Measurements from ENCODE around the gene LRP4.

LRP4 gene

GRCh38 chr11:46890665-46891064, 27.7 kb downstream of the LRP4 start:
- DNase-seq, result no peak

GRCh38 chr11:46889689-46890475, 28.5 kb downstream of the LRP4 start:
- peak; percentile 59 for DNase-seq

DNA sequence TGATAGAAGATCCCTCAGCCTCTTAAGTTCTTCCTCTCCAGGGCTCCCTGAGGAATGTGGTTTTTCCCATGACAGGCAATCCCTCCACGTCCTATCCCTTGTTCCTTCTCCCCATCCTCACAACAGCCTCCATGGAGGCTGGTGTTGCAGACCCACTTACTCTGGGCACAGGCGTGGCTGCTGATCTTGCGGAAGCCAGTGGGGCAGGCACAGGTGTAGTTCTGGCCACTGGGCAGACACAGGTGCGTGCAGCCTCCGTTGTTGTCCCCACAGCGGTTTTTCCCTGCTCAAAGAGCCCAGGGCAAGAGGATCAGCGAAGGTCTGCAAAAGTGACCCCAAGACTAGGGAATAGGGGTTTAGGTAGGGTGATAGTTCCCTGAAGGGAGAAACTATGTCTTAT, 29.1 kb downstream of the LRP4 start:
- DNase-seq, result no peak

GRCh38 chr11:46888636-46889035, 29.7 kb downstream of the LRP4 start:
- DNase-seq, result no peak

DNA sequence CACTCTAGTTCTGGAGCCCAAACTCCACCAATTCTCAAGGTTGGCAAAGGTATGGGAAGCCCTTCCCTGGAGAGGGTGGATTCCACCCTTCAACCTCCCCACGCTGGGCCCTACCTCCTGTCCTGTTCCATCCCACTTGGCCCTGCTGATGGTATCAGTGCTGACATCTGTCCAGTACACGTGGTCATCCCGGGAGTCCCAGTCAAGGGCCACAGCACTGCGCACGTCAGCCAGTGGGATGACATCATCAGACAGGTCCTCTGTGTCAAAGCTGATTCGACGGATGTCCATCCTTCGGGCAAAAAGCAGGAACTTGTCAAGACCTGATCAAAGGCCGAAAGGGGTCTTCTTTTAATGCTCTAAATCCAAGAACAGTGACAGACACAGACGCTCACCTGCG, 32.1 kb downstream of the LRP4 start:
- no peak for DNase-seq

DNA sequence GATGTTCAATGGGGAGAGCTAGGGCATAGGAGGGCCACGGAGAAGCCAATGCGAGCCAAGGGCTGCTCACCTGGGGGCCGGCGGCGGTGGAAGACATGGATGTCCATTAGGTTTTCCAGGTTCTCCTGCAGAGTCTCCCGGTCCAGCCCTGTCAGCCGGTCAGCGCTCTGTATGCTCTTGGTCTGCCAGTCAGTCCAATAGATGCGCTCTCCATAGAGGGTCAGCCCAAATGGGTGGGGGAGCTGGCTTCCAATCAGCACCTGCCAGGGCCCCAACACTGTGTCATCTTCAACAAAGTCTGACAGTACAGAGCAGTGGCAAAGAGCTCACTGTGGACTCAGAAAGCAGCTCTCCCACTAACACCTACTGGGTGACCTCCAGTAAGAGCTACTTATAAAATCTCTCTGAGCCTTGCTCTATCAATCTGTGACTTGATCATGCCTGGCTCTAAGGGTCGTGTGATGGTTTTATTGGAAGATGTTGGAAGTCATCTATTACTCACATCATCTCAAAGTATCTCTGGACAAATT, 39.2 kb downstream of the LRP4 start:
- no peak for DNase-seq

GRCh38 chr11:46877580-46877979, 40.8 kb downstream of the LRP4 start:
- no peak for DNase-seq

GRCh38 chr11:46876471-46876870, 41.9 kb downstream of the LRP4 start:
- no peak for DNase-seq

GRCh38 chr11:46874586-46874985, 43.8 kb downstream of the LRP4 start:
- no peak for DNase-seq

GRCh38 chr11:46868912-46869311, 49.4 kb downstream of the LRP4 start:
- no peak for DNase-seq

DNA sequence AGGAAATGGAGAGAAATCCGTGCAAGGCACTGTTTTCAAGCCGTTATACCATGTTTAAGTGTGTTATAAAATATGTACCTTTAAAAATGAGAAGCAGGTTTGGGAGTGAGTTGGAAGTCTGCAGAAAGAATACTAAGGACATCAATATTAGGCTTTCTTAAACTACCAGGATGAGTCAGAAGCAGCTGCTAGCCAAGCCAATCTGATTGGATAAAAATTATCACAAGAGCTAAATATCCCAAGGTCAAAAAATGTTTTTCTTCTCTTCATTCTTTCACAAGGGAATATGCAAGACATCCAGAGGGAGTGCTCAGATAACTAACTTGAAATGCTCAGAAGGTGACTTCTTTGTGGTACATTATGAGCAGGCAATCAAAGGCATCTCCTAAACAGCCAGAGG, 53.0 kb downstream of the LRP4 start:
- no peak for DNase-seq

DNA sequence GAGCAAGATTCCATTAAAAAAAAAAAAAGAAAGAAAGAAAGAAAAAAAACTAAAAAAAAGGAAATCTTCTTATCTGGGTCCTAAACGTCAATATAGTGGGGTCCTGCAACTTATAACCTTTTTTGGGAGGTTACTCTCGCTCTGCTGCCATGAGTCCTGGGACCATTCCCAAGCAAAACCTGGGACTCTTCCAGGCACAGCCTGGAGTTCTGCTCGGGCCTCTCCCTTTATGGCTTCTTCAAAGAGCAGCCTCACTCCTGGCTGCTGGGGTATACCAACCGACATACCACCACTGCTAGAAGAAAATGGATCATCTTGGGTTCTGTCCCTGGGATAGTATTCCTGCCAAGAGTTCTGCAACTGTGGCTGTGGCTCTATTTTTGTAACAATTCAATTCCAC, 58.1 kb downstream of the LRP4 start:
- DNase-seq, result no peak

DNA sequence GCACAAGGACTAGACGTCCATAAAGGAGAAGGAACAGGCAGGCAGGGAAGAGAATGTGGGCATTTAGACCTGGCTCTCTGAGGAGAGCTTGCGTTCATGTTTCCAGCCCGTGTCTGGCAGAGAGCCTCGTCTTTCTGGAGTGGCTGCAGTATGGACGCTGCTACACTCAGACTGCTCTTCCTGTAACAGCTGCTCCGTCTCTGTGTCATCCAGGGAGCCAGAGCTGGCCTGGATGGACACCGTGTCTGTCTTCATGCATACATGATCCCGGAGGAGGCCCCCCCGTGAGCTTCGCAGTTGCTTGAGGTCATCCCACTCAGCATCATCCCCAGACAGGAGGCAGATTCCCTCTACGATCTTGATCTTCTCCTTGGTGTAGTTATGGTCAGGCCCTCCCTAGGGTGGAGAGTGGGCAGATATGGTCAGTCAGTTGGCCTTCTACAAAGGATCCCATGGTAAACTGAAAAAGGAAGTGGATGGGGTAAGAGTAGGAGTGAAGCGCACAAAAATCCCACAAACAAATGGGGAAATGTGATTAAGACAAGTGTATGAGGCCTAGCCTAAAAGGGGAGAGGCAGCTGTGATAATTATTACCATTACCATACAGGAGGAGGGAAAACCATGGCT, 59.3 kb downstream of the LRP4 start:
- no peak for DNase-seq

DNA sequence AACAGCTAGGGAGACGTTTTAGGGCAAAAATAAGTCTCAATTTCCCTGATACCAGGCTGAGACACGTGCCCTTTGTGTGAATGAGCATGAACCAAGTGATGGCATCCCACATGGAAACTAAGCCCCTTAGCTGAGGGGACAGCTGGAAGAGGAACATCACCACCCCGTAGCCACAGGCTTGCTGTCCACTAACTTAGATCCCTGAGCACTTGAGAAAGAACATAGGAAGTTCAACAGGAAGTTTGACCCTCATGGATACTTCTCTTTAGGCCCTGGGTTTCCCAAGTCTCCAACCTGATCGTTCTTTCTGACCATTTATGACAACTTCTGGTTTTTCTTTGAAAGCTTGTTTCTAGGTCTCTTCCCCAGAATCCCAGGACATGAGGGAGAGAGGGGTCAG, 60.7 kb downstream of the LRP4 start:
- DNase-seq, result no peak

GRCh38 chr11:46856605-46857343, 61.6 kb downstream of the LRP4 start:
- no peak for DNase-seq

- no peak for DNase-seq
Observed at GRCh38 chr11:46855863-46856262, 62.5 kb downstream of the LRP4 start.

DNA sequence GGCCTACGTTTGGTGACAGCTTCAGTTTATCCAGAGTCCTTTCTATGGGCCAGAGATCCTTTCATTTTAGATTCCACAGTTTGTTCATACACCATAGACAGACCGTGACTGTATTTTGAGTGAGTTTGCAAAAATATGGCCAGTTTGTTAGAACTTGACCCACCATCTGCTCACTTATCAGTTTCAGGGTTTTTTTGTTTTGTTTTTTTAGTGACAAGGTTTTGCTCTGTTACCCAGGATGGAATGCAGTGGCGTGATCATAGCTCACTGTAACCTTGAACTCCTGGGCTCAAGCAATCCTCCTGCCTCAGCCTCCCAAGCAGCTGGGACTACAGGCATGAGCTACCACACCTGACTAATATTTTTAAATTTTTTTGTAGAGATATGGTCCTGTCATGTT, 63.2 kb downstream of the LRP4 start:
- no peak for DNase-seq

DNA sequence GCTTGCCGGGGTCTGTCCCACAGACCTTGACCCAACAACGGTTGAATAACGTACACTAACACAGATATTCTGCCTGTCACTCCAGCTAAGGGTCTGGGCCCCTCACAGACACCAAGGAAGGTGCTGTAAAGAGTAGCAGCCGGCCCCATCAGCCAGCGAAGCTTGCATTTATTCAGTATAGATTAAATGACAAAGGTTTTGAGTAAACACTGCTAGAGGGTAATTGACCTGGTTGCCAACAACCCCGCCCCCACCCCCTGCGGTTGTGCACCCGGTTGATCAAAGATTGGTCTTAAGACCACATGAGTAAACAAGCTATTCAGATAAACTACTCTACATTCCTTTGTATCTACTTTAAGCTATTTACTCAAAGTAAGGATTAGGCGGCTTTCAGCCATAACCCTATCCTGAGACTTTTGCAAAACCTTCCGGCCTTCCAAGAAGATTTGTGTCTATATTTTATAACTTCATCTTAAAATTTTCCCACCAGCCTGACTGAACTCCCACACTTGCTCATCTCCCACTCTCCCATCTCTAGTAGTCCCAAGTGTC, 67.4 kb downstream of the LRP4 start:
- no peak for DNase-seq

- no peak for DNase-seq
Observed at GRCh38 chr11:46849631-46850030, 68.7 kb downstream of the LRP4 start.

GRCh38 chr11:46846510-46846830, 71.9 kb downstream of the LRP4 start:
- DNase-seq, result no peak

GRCh38 chr11:46845740-46846509, 72.4 kb downstream of the LRP4 start, which contains the start of gene CKAP5:
Gene CKAP5 (minus strand): TSS chr11:46846280. CDS start chr11:46821231, 25,049 bp downstream.
- DNase-seq, result peak; percentile 85

- DNase-seq, result peak; percentile 36
Observed at GRCh38 chr11:46845440-46845739, 73.0 kb downstream of the LRP4 start.

DNA sequence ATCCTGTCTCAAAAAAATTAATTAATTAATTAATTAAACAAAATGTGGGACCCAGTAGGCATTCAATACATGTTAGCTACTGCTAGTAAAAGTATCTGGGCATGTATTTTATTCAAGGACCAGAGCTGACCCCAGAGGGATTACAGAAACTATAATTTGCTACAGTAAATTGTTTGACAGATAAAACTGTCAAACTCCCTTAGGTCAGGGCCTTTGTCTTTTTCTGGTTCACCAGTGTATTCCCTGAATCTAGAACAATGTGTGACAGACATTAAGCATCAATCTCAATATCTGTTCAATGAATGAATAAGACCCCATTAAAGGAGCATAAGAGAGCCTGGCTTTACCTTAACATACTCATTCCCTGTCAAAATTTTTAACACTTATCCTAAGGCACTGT, 78.2 kb downstream of the LRP4 start:
- DNase-seq, result no peak
